Endothelial cell of umbilical vein (primary cell): ENCODE data around the gene ITPR1. TPM values are rescaled to one million over a fixed set of nuclear protein-coding genes. Genes with fewer than 3 reads are reported as not detected.

ENCODE experiments used
- BruUV-seq: library from RNA; stranded (reverse); fragments of 400-500 nt; replicated peaks from 2 replicates; lab custom pipeline; 2021; lab: Mats Ljungman, UMichigan
- CTCF ChIA-PET: fragments of 300-600, 350-600 bp; sonication (Branson Sonifier 250); formaldehyde crosslinking; loops from one replicate; lab custom pipeline; 2021; ENCODE audit warnings: antibody characterized with exemption, inconsistent platforms; lab: Charles Lee
- POLR2A ChIA-PET: fragments of 300-600, 350-600 bp; sonication (Branson Sonifier 250); formaldehyde crosslinking; loops from one replicate; lab custom pipeline; 2021; ENCODE audit warnings: antibody characterized with exemption, inconsistent platforms; lab: Charles Lee
- DNase-seq: peaks from one replicate; pipeline ENCODE4 v3.0.0-alpha.2; 2011; ENCODE audit warnings: low read depth, low spot score
- FAIRE-seq: peaks from 2 replicates; lab custom pipeline; 2011; peaks lifted over from hg19 to GRCh38; lab: Jason Lieb, UNC
- H2AFZ ChIP-seq: 2 replicates; pipeline ENCODE4 v1.6.0; 2012; ENCODE audit warnings: low read depth, low read length, control low read depth, inconsistent platforms
- H3K27ac ChIP-seq: 2 replicates; pipeline ENCODE4 v1.5.1; 2011; ENCODE audit warnings: low read depth, mild to moderate bottlenecking, control low read depth, low read length, moderate library complexity; ENCODE audit not compliant: insufficient read depth
- H3K27me3 ChIP-seq, 2 experiments: 2 replicates each; pipeline versions ENCODE4 v1.6.0 to v1.6.1; 2011; ENCODE audit warnings: low read length in 2 of 2, mixed read lengths in 1 of 2; ENCODE audit not compliant: control insufficient read depth in 2 of 2, insufficient read depth in 2 of 2
- H3K36me3 ChIP-seq, 2 experiments: 2 replicates in 1 of 2; 3 replicates in 1 of 2; pipeline ENCODE4 v1.5.1; 2011; ENCODE audit warnings: low read length in 2 of 2, mild to moderate bottlenecking in 1 of 2, moderate library complexity in 1 of 2; ENCODE audit not compliant: control insufficient read depth in 2 of 2, insufficient read depth in 2 of 2; ENCODE audit errors: extremely low read depth in 1 of 2
- H3K4me1 ChIP-seq: 3 replicates; pipeline ENCODE4 v1.5.1; 2011; ENCODE audit warnings: mild to moderate bottlenecking, low read length; ENCODE audit not compliant: control insufficient read depth, insufficient read depth; ENCODE audit errors: extremely low read depth
- H3K4me2 ChIP-seq: 2 replicates; pipeline ENCODE4 v1.6.1; 2011; ENCODE audit warnings: low read length, control low read depth, mixed read lengths; ENCODE audit not compliant: insufficient read depth
- H3K4me3 ChIP-seq, 3 experiments: fragments of 200-600 bp in 1 of 3; sonication (generic), shearing (Covaris generic) in 1 of 3; replicated peaks in 1 of 3; 2 replicates each; pipeline ENCODE4 v1.5.1; 2011 to 2016; ENCODE audit warnings: control low read depth in 3 of 3, low read length in 3 of 3, mild to moderate bottlenecking in 2 of 3, inconsistent platforms in 1 of 3, low read depth in 1 of 3, moderate library complexity in 1 of 3; ENCODE audit not compliant: insufficient read depth in 1 of 3
- H3K79me2 ChIP-seq: 2 replicates; pipeline ENCODE4 v1.6.0; 2012; ENCODE audit warnings: low read length, inconsistent platforms; ENCODE audit not compliant: control insufficient read depth, insufficient read depth
- H3K9ac ChIP-seq: replicated peaks from 2 replicates; pipeline ENCODE3; 2011; ENCODE audit warnings: low read length, control low read depth; ENCODE audit not compliant: insufficient read depth; ENCODE audit errors: extremely low read depth
- H3K9me1 ChIP-seq: replicated peaks from 3 replicates; pipeline ENCODE4 v1.6.0; 2011; ENCODE audit warnings: mild to moderate bottlenecking, low read length; ENCODE audit not compliant: control insufficient read depth, insufficient read depth; ENCODE audit errors: extremely low read depth
- H3K9me3 ChIP-seq: replicated peaks from 2 replicates; pipeline ENCODE4 v1.5.1; 2012; ENCODE audit warnings: low read length, inconsistent platforms; ENCODE audit not compliant: control insufficient read depth, insufficient read depth
- H4K20me1 ChIP-seq: replicated peaks from 2 replicates; pipeline ENCODE3; 2011; ENCODE audit warnings: mild to moderate bottlenecking, low read length; ENCODE audit not compliant: control insufficient read depth, insufficient read depth; ENCODE audit errors: extremely low read depth
- CTCF ChIP-seq, 2 donors: IDR thresholded peaks; 1 replicate in 1 of 2; 2 replicates in 1 of 2; pipeline ENCODE4 v1.5.1; 2011; ENCODE audit warnings: low read length in 2 of 2, mild to moderate bottlenecking in 2 of 2, moderate library complexity in 2 of 2, control low read depth in 1 of 2, inconsistent platforms in 1 of 2, low read depth in 1 of 2; ENCODE audit not compliant: insufficient read depth in 1 of 2; ENCODE audit errors: extremely low read depth in 1 of 2
- EZH2 ChIP-seq: IDR thresholded peaks from 2 replicates; pipeline ENCODE4 v1.6.1; 2012; ENCODE audit warnings: borderline replicate concordance, low read depth, mild to moderate bottlenecking, moderate library complexity, low read length, inconsistent platforms; ENCODE audit not compliant: severe bottlenecking
- FOS ChIP-seq: IDR thresholded peaks from 2 replicates; pipeline ENCODE4 v1.6.1; 2011; ENCODE audit warnings: mild to moderate bottlenecking, low read length, moderate library complexity, borderline replicate concordance; ENCODE audit not compliant: insufficient read depth
- GATA2 ChIP-seq: IDR thresholded peaks from 2 replicates; pipeline ENCODE4 v1.7.0; 2011; ENCODE audit warnings: low read depth, mild to moderate bottlenecking, moderate library complexity, mixed read lengths, low read length; ENCODE audit not compliant: insufficient read length, insufficient read depth
- JUN ChIP-seq: IDR thresholded peaks from 2 replicates; pipeline ENCODE4 v1.6.1; 2011; ENCODE audit warnings: borderline replicate concordance, low read depth; ENCODE audit not compliant: insufficient read length, insufficient read depth
- MYC ChIP-seq: IDR thresholded peaks from one replicate; pipeline ENCODE4 v1.6.1; 2011; ENCODE audit warnings: mild to moderate bottlenecking, low read depth, low read length
- POLR2A ChIP-seq: IDR thresholded peaks from 2 replicates; pipeline ENCODE4 v1.6.1; 2012; ENCODE audit warnings: low read depth, mild to moderate bottlenecking, control low read depth, low read length
- POLR2AphosphoS5 ChIP-seq: IDR thresholded peaks from 2 replicates; pipeline ENCODE4 v1.6.1; 2012; ENCODE audit warnings: low read depth, mild to moderate bottlenecking, control low read depth, low read length, moderate library complexity; ENCODE audit not compliant: insufficient read depth
- dilution Hi-C: fragments of 300-500 bp; cut with MboI; formaldehyde crosslinking; loops from one replicate; pipeline ENCODE4 v1.15.0; 2019; ENCODE audit warnings: low sequenced_read_pairs; ENCODE audit not compliant: extremely low pct_ligation_motif_present
- intact Hi-C: fragments of 100-400 bp; cut with micrococcal nuclease; formaldehyde crosslinking; loops from one replicate; pipeline ENCODE4 v1.10.0; 2022
- polyA plus RNA-seq, 4 experiments: library from polyadenylated mRNA; depleted of rRNA in 3 of 4; stranded (reverse) in 3 of 4; unstranded in 1 of 4; fragments of >200 nt; gene quantifications; 2 replicates each; pipeline versions ENCODE4 v1.2.1 to v1.2.3, GENCODE V29; 2011 to 2012; ENCODE audit warnings: missing spikeins in 1 of 4
- total RNA-seq: library from RNA; stranded (reverse); gene quantifications from 2 replicates; pipeline ENCODE4 v1.2.3, GENCODE V29; 2021
- TF ChIP-seq, protein P1 (sequence below): IDR thresholded peaks from 2 replicates; pipeline ENCODE4 v1.6.1; 2011; ENCODE audit not compliant: insufficient read depth, insufficient read length

The ITPR1 gene
- total and polyA plus RNA-seq, 2 donors (not counting 3 experiments of a cell fraction or from before 2014, with no cell fraction given) = 5.1 to 16.1 TPM

DNA sequence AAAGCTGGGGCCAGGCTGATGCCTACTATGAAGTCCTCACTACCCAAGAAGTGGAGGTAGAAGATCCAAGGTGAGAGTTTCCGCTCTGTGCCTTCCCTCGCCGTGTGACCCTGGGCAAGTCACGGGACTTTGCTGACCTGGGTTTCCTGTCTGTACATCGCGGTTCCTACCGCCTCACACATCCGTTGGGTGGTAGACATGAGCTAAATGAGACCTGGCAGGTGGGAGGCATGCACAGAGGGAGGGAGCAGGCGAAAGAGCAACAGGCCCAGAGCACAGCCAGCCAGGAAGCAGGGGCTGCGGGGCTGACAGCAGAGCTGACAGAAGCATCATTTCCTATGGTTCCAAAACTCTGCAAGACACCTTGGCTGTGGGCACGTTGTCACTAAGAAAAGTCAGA lies 328.8 kb downstream of the ITPR1 start:
- no peak overlapping the region for H2AFZ ChIP-seq
- no TSS peak for BruUV-seq
- no peak overlapping the region for H3K27ac ChIP-seq
- no peaks in the 10 kb centered on the region for H3K36me3 ChIP-seq
- H3K9me3 ChIP-seq = no peaks in the 10 kb centered on the region
- TF ChIP-seq JUN (no peak), POLR2A (no peak), GATA2 (no peak), EZH2 (no peak), CTCF (IDR thresholded peaks at IDR 0.05; ENCODE audit: extremely low read depth in 1 of 2, insufficient read depth in 1 of 2, low read depth in 1 of 2, low read length in 2 of 2) (no peak), MYC (no peak), FOS (no peak), POLR2AphosphoS5 (no peak)
- TF ChIP-seq, protein P1, sequence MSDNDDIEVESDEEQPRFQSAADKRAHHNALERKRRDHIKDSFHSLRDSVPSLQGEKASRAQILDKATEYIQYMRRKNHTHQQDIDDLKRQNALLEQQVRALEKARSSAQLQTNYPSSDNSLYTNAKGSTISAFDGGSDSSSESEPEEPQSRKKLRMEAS = no peak
- ChIA-PET POLR2A (no interaction called here), CTCF (interaction anchor here (1.0 to 1.3 kb wide), 2 partner anchors 31 to 110 kb away, joined by 3 read pairs; no protein-coding TSS in a partner anchor)
- no peaks in the 10 kb centered on the region for H3K9me1 ChIP-seq
- no peak for FAIRE-seq
- no peak overlapping the region for H3K4me2 ChIP-seq
- H3K27me3 ChIP-seq = no peaks in the 10 kb centered on the region
- no peak overlapping the region for H3K4me3 ChIP-seq
- peaks cover 20% of the 10 kb centered on the region for H3K4me1 ChIP-seq
- H3K9ac ChIP-seq = no peak overlapping the region
- dilution Hi-C loops (no loop called here), intact Hi-C loops (no loop called here)
- no peaks in the 10 kb centered on the region for H4K20me1 ChIP-seq
- H3K79me2 ChIP-seq = no peaks in the 10 kb centered on the region
- DNase-seq = no peak
